Suppressor macrophage treated with lipopolysaccharide for 1 hour (primary cell): ENCODE measurements around the gene DHTKD1.
"Not testable (repeated sequence)": the region's sequence is repeated elsewhere in the genome, so short reads cannot be mapped to it uniquely, and the experiment has no call there.

Experiments
- DNase-seq, 3 donors: peaks; one replicate each; pipeline ENCODE4 v3.0.0-alpha.2; 2020 to 2022

DHTKD1 gene

GRCh38 chr10:12156367-12157123 is 87.8 kb downstream of the DHTKD1 start:
- no peak for DNase-seq

GRCh38 chr10:12158111-12158510 is 89.4 kb downstream of the DHTKD1 start:
- DNase-seq, result peak; percentile 28 to 79 (median 76)

GRCh38 chr10:12160664-12161063 is 91.9 kb downstream of the DHTKD1 start:
- DNase-seq, result no peak

- DNase-seq, result no peak
Measured at GRCh38 chr10:12162927-12163326, 94.2 kb downstream of the DHTKD1 start.

- no peak for DNase-seq
Measured at GRCh38 chr10:12164085-12164484, 95.3 kb downstream of the DHTKD1 start.

- DNase-seq, result no peak
Measured at GRCh38 chr10:12165036-12165435, 96.3 kb downstream of the DHTKD1 start.

GRCh38 chr10:12165999-12166775 is 97.4 kb downstream of the DHTKD1 start:
- DNase-seq, result no peak

- not testable (repeated sequence) for DNase-seq
Measured at GRCh38 chr10:12171512-12171911, 102.8 kb downstream of the DHTKD1 start.
